OCI-LY7 (cell line): ENCODE results near the gene TXNRD1. TPM values are rescaled to one million over a fixed set of nuclear protein-coding genes. Genes with fewer than 3 reads are reported as not detected.

Source experiments
- BruUV-seq: library from RNA; stranded (reverse); fragments of 400-500 nt; replicated peaks from 2 replicates; lab custom pipeline; 2021; lab: Mats Ljungman, UMichigan
- CTCF ChIA-PET: fragments of 300-600 bp; sonication (Branson Sonifier 250); formaldehyde crosslinking; loops from one replicate; lab custom pipeline; 2022; ENCODE audit warnings: antibody characterized with exemption; ENCODE audit not compliant: unreplicated experiment; lab: Charles Lee
- POLR2A ChIA-PET: fragments of 300-600 bp; sonication (Branson Sonifier 250); formaldehyde crosslinking; loops from one replicate; lab custom pipeline; 2022; ENCODE audit warnings: antibody characterized with exemption; lab: Charles Lee
- DNase-seq: peaks from one replicate; pipeline ENCODE4 v3.0.0-alpha.2; 2015; ENCODE audit warnings: low spot score
- H2AFZ ChIP-seq: fragments of 200-600 bp; sonication (generic), shearing (Covaris generic); 2 replicates; pipeline ENCODE4 v1.6.1; 2014; ENCODE audit warnings: mild to moderate bottlenecking, antibody characterized with exemption, low read length, moderate library complexity
- H3K27ac ChIP-seq: fragments of 200-600 bp; sonication (generic); 2 replicates; pipeline ENCODE4 v1.5.1; 2014; ENCODE audit warnings: mixed run types, low read depth, mild to moderate bottlenecking, moderate library complexity, low read length, inconsistent platforms; ENCODE audit not compliant: poor library complexity, severe bottlenecking
- H3K36me3 ChIP-seq: fragments of 200-600 bp; sonication (generic); 2 replicates; pipeline ENCODE4 v1.6.1; 2014; ENCODE audit warnings: mild to moderate bottlenecking, antibody characterized with exemption, low read length, moderate library complexity, mixed read lengths; ENCODE audit not compliant: insufficient read depth
- H3K4me1 ChIP-seq: fragments of 200-600 bp; sonication (generic); 2 replicates; pipeline ENCODE4 v1.5.1; 2014; ENCODE audit warnings: mild to moderate bottlenecking, low read length; ENCODE audit not compliant: insufficient read depth, poor library complexity, severe bottlenecking
- H3K4me2 ChIP-seq: fragments of 200-600 bp; sonication (generic); 2 replicates; pipeline ENCODE4 v1.6.1; 2014; ENCODE audit warnings: mild to moderate bottlenecking, low read length
- H3K4me3 ChIP-seq: fragments of 200-600 bp; sonication (generic); 2 replicates; pipeline ENCODE4 v1.5.1; 2014; ENCODE audit warnings: mild to moderate bottlenecking, low read depth, low read length; ENCODE audit not compliant: poor library complexity, severe bottlenecking
- H3K79me2 ChIP-seq: fragments of 200-600 bp; sonication (generic); 2 replicates; pipeline ENCODE4 v1.6.1; 2016; ENCODE audit warnings: low read depth, mild to moderate bottlenecking, low read length, moderate library complexity, mixed read lengths; ENCODE audit not compliant: insufficient read depth
- H3K9me2 ChIP-seq: fragments of 200-600 bp; sonication (generic); 2 replicates; pipeline ENCODE4 v1.6.1; 2016; ENCODE audit warnings: mild to moderate bottlenecking, low read length, mixed read lengths; ENCODE audit not compliant: insufficient read depth
- H3K9me3 ChIP-seq: fragments of 200-600 bp; sonication (generic); 2 replicates; pipeline ENCODE4 v1.6.1; 2014; ENCODE audit warnings: mild to moderate bottlenecking, mixed run types, low read length, mixed read lengths
- H4K20me1 ChIP-seq: fragments of 200-600 bp; sonication (generic); 2 replicates; pipeline ENCODE4 v1.6.1; 2014; ENCODE audit warnings: mild to moderate bottlenecking, antibody characterized with exemption, low read length, moderate library complexity, mixed read lengths; ENCODE audit not compliant: insufficient read depth
- EZH2phosphoT487 ChIP-seq: fragments of 200-600 bp; sonication (generic); IDR thresholded peaks from 2 replicates; pipeline ENCODE4 v1.6.1; 2018; ENCODE audit warnings: low read depth, borderline replicate concordance, mild to moderate bottlenecking, mixed run types, antibody characterized with exemption, low read length, moderate library complexity, mixed read lengths
- intact Hi-C: fragments of 100-400 bp; cut with micrococcal nuclease; formaldehyde crosslinking; loops from one replicate; pipeline ENCODE4 v1.10.0; 2022; ENCODE audit not compliant: unreplicated experiment
- total RNA-seq, 2 experiments: library from RNA; depleted of rRNA in 1 of 2; stranded (reverse); fragments of >200 nt in 1 of 2; shearing (Covaris generic) in 1 of 2; gene quantifications; 2 replicates each; pipeline ENCODE4 v1.2.3, GENCODE V29; 2014 to 2022
- TF ChIP-seq, protein P1 (sequence below): fragments of 200-600 bp; sonication (generic); conservative IDR thresholded peaks from 2 replicates; pipeline ENCODE4 v1.5.1; 2014; ENCODE audit warnings: mild to moderate bottlenecking, antibody characterized with exemption, low read length, moderate library complexity, mixed read lengths

TXNRD1 gene
- total RNA-seq, 2 experiments from 2014 or later: 117 to 132 TPM

DNA sequence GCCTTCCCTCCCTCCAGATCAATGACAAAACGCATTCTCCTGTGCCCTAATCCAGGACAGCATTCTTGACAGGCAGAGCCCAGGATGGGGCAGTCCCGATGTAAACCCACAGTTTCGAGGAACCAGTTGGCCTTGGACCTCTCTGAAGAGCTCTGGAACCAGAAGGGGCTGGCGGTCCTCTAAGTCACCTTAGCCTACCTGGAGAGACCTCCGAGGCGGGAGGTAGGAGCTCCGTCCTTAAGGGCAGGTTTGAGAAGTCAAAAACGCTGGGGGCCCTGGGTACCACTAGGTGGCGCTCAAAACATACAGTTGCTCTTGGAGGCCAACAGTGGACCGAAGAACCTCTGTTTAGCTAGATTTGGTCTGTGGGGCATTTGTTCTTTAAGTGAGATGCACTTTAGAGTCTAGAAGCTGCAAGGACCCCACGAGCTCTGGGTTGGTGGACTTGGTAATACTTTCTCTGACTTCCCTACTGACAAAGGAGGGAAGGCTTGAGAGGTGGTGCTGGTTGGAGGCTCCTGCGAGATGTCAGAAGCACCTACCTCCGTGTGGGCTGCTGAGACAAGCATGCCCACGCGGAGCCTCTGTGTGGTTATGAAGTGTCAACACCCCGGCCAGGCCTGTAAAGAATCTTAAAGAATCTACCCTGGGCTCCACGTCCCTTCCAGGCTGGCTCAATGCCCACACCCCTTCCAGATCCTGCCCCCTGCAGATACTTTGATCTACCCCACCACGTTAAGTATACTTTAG is 166.3 kb downstream of the TXNRD1 start:
- H2AFZ ChIP-seq: no peak overlapping the region; the same call in 1 of the 2 replicates
- no TSS peak for BruUV-seq
- peak overlapping the region; percentile 14; the same call in 1 of the 2 replicates for H3K4me2 ChIP-seq
- POLR2A ChIA-PET: interaction anchor here (0.6 kb wide), 1 partner anchor 520 kb away, joined by 3 read pairs; no protein-coding TSS in a partner anchor
- no peaks in the 10 kb centered on the region for H3K79me2 ChIP-seq
- H3K9me2 ChIP-seq: no peaks in the 10 kb centered on the region
- CTCF ChIA-PET: interaction anchor here (0.6 to 1.5 kb wide), 8 partner anchors 9 to 674 kb away, joined by 3 to 4 read pairs (median 3); no protein-coding TSS in a partner anchor
- DNase-seq: peak; percentile 87
- no peak for TF ChIP-seq EZH2phosphoT487
- TF ChIP-seq, protein P1, sequence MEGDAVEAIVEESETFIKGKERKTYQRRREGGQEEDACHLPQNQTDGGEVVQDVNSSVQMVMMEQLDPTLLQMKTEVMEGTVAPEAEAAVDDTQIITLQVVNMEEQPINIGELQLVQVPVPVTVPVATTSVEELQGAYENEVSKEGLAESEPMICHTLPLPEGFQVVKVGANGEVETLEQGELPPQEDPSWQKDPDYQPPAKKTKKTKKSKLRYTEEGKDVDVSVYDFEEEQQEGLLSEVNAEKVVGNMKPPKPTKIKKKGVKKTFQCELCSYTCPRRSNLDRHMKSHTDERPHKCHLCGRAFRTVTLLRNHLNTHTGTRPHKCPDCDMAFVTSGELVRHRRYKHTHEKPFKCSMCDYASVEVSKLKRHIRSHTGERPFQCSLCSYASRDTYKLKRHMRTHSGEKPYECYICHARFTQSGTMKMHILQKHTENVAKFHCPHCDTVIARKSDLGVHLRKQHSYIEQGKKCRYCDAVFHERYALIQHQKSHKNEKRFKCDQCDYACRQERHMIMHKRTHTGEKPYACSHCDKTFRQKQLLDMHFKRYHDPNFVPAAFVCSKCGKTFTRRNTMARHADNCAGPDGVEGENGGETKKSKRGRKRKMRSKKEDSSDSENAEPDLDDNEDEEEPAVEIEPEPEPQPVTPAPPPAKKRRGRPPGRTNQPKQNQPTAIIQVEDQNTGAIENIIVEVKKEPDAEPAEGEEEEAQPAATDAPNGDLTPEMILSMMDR: peak; percentile 98
- no peaks in the 10 kb centered on the region for H4K20me1 ChIP-seq
- no peak overlapping the region for H3K4me3 ChIP-seq
- no peaks in the 10 kb centered on the region for H3K36me3 ChIP-seq
- no peak overlapping the region for H3K27ac ChIP-seq
- intact Hi-C loops: loop anchor here (1.0 to 10.0 kb wide), 6 partner anchors 181 to 671 kb away; partner anchors contain the start of gene SLC41A2
- no peaks in the 10 kb centered on the region for H3K9me3 ChIP-seq
- H3K4me1 ChIP-seq: peaks cover 9% of the 10 kb centered on the region

DNA sequence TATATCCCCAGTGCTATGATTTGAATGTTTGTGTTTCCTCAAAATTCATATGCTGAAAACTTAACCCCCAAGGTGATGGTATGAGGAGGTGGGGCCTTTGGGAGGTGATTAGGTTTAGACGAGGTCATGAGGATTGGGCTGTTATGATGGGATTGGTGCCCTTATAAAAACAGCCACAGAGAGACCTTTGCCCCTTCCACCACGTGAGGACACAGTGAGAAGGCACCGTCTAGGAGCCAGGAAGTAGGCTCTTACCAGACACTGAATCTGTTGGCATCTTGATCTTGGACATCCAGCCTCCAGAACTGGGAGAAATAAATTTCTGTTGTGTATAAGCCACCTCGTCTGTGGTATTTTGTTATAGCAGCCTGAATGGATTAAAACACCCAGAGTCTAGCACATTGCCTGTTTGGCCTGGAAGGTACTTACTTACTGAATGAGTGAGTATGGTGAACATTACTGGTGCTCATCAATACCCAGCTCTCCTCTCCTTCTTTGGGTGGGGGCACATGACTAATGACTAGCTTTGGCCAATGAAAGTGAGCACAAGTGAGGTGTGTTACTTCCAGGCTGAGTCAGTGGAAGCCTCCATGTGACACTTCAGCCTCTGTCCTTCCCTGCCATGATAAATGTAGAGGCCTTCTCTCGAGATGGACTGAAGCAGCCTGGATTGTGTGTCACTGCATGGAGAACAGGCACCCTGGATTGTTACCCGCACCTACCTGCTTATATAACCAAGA is 168.7 kb downstream of the TXNRD1 start:
- no peaks in the 10 kb centered on the region for H3K9me3 ChIP-seq
- no peak overlapping the region for H3K27ac ChIP-seq
- H3K79me2 ChIP-seq: no peaks in the 10 kb centered on the region
- H3K4me3 ChIP-seq: no peak overlapping the region
- H3K4me2 ChIP-seq: no peak overlapping the region
- CTCF ChIA-PET: no interaction called here
- no peaks in the 10 kb centered on the region for H3K36me3 ChIP-seq
- no peaks in the 10 kb centered on the region for H3K9me2 ChIP-seq
- BruUV-seq: no TSS peak
- H3K4me1 ChIP-seq: peaks cover 9% of the 10 kb centered on the region
- intact Hi-C loops: loop anchor here (5.0 to 10.0 kb wide), 3 partner anchors 190 to 573 kb away; partner anchors contain the start of gene SLC41A2
- no peaks in the 10 kb centered on the region for H4K20me1 ChIP-seq
- DNase-seq: no peak
- no peak overlapping the region for H2AFZ ChIP-seq
- no peak for TF ChIP-seq EZH2phosphoT487
- TF ChIP-seq, protein P1: no peak
- POLR2A ChIA-PET: interaction anchor here (1.4 kb wide), 1 partner anchor 89 kb away, joined by 3 read pairs; no protein-coding TSS in a partner anchor
